ENCODE results near the gene PUSL1.

PUSL1 gene

DNA sequence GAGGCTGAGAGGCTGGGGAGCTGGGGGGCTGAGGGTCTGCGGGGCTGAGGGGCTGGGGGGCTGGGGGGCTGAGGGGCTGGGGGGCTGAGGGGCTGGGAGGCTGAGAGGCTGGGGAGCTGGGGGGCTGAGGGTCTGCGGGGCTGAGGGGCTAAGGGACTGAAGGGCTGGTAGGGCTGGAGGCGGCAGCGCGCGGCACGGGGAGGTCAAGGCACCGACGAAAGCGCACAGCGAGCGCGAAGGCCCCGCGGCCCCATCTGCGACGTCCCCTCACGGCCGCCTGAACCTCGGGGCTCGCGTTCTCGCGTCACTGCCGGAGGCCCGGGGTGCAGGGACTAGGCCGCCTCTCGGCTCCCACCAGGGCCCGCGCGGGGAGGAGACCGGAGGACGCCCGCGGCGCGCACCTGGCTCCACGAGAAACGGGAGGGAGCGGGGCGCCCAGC is 15.7 kb downstream of the PUSL1 start:
- no peak for DNase-seq (ENCODE audit: low read depth in 2 of 2)

GRCh38 chr1:1324524-1325287 is 16.3 kb downstream of the PUSL1 start, which contains the start of the genes CPTP and INTS11:
Gene CPTP, plus strand, starts transcription at chr1:1324802. Its CDS starts 2,109 bp downstream, at chr1:1326911.
Gene INTS11, minus strand, starts transcription at chr1:1324660. Its CDS starts 52 bp downstream, at chr1:1324608.
- peak; percentile 79 to 80 for DNase-seq (ENCODE audit: low read depth in 2 of 2)

DNA sequence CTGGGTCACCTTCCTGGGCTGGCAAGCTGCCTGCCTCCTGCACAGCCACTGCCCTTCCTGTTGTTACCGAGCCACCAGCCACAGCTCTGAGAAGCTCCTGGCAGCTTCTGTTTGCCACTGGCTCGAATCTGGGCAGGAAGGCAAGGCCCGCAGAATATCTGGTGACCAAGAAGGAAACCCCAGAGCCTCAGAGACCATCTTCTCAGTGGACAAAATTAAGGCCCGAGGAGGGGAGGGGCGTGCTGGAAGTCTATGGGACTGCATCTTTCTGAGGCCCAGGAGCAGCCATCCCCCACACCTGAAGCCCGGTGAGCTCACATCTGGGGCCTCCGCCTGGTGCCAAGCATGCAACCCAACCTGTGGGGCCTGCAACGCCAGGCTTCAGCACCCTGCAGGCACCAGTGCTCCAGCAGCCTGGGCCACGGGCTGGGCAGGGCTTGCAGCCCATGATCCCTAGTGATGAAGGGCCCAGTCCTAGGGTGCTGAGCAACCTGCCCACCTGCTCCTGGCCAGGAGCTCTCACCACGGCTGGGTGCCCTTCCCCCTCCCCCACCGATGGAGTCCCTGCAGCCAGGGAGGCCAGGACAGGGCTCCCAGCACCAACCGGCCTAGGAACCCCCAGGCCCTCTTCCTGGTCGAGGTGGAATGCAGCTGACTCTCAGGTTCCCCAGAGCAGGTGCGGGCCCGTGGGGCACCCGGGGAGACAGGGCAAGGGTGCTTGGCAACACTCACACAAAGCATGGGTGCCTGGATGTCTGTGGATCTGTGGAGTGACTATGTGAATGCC is 17.1 kb downstream of the PUSL1 start:
- no peak for DNase-seq (ENCODE audit: low read depth in 2 of 2)

DNA sequence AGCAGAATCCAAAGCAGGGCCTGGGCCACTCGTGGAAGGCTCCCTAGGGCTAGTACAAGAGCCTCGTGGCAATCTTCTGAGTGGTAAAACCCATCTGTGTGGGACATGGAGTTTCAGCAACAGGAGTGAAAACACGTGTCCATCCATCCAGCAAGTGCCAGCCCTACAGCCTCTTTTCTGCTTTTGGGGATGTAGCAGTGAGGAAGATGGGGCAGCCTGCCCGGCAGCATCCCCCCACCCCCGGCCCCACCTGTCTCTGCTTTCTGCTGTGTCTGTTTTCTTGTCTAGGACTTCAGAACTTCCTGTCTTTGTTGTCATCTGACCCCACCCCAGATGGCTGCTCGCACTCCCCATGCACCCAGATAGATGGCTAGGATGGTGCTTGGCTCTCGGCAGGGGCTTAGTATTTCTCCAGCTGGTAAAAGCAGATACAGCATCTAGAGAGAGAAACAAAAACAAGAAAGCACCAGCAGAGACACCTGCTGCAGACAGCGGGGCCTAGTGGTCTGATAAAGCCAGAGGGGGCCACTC is 17.7 kb downstream of the PUSL1 start:
- DNase-seq (ENCODE audit: low read depth in 2 of 2) = no peak

DNA sequence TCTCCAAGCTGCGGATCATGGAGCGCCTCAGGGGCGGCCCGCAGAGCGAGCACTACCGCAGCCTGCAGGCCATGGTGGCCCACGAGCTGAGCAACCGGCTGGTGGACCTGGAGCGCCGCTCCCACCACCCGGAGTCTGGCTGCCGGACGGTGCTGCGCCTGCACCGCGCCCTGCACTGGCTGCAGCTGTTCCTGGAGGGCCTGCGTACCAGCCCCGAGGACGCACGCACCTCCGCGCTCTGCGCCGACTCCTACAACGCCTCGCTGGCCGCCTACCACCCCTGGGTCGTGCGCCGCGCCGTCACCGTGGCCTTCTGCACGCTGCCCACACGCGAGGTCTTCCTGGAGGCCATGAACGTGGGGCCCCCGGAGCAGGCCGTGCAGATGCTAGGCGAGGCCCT is 18.9 kb downstream of the PUSL1 start:
- no peak for DNase-seq (ENCODE audit: low read depth in 2 of 2)

- DNase-seq (ENCODE audit: low read depth in 2 of 2) = no peak
Observed at GRCh38 chr1:1328254-1328653, 19.9 kb downstream of the PUSL1 start.

DNA sequence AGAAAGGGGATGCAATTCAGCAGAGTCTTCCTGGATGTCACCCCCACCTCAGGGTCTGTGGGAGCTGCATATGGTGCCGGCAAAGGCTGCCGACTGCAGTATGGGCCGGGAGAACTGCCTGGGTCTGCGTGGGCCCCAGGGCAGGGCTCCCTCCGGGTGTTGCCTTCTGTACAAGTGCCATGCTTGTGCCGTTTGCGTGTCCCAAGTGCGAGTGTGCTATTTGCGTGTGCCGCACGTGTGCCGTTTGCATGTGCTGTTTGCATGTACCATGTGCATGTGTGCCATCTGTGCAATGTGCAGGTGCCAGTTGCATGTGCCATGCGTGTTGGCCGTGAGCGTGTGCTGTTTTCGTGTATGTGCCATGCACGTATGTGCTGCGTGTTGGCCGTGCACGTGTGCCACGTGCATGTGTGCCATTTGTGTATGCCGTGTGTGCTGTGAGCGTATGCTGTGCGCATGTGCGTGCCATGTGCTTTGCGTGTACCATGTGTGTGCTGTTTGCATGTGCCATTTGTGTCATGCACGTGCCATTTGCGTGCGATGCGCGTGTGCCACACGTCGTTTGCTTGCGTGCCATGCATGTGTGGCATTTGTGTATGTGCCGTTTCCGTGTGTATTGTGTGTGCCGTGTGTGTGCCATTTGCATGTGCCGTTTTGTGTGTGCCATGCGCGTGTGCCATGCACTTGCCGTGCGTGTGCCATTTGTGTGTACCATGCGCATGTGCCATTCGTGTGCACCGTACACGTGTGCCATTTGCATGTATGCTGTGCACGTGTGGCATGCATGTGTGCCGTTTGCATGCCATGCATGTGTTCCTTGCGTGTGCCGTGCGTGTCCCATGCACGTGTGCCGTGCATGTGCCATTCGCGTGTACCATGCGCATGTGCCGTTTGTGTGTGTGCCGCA is 21.2 kb downstream of the PUSL1 start:
- no peak for DNase-seq (ENCODE audit: low read depth in 2 of 2)

GRCh38 chr1:1330366-1331067 is 22.1 kb downstream of the PUSL1 start:
- no peak for DNase-seq (ENCODE audit: low read depth in 2 of 2)

GRCh38 chr1:1331068-1331965 is 22.9 kb downstream of the PUSL1 start, which contains the start of gene TAS1R3:
Gene TAS1R3, plus strand, starts transcription at chr1:1331280. Its CDS starts 66 bp downstream, at chr1:1331346.
- no peak for DNase-seq (ENCODE audit: low read depth in 2 of 2)

DNA sequence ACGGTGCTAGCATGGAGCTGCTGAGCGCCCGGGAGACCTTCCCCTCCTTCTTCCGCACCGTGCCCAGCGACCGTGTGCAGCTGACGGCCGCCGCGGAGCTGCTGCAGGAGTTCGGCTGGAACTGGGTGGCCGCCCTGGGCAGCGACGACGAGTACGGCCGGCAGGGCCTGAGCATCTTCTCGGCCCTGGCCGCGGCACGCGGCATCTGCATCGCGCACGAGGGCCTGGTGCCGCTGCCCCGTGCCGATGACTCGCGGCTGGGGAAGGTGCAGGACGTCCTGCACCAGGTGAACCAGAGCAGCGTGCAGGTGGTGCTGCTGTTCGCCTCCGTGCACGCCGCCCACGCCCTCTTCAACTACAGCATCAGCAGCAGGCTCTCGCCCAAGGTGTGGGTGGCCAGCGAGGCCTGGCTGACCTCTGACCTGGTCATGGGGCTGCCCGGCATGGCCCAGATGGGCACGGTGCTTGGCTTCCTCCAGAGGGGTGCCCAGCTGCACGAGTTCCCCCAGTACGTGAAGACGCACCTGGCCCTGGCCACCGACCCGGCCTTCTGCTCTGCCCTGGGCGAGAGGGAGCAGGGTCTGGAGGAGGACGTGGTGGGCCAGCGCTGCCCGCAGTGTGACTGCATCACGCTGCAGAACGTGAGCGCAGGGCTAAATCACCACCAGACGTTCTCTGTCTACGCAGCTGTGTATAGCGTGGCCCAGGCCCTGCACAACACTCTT is 23.8 kb downstream of the PUSL1 start:
- no peak for DNase-seq (ENCODE audit: low read depth in 2 of 2)

DNA sequence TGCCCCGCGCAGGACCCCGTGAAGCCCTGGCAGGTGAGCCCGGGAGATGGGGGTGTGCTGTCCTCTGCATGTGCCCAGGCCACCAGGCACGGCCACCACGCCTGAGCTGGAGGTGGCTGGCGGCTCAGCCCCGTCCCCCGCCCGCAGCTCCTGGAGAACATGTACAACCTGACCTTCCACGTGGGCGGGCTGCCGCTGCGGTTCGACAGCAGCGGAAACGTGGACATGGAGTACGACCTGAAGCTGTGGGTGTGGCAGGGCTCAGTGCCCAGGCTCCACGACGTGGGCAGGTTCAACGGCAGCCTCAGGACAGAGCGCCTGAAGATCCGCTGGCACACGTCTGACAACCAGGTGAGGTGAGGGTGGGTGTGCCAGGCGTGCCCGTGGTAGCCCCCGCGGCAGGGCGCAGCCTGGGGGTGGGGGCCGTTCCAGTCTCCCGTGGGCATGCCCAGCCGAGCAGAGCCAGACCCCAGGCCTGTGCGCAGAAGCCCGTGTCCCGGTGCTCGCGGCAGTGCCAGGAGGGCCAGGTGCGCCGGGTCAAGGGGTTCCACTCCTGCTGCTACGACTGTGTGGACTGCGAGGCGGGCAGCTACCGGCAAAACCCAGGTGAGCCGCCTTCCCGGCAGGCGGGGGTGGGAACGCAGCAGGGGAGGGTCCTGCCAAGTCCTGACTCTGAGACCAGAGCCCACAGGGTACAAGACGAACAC is 24.5 kb downstream of the PUSL1 start:
- DNase-seq (ENCODE audit: low read depth in 2 of 2) = no peak

DNA sequence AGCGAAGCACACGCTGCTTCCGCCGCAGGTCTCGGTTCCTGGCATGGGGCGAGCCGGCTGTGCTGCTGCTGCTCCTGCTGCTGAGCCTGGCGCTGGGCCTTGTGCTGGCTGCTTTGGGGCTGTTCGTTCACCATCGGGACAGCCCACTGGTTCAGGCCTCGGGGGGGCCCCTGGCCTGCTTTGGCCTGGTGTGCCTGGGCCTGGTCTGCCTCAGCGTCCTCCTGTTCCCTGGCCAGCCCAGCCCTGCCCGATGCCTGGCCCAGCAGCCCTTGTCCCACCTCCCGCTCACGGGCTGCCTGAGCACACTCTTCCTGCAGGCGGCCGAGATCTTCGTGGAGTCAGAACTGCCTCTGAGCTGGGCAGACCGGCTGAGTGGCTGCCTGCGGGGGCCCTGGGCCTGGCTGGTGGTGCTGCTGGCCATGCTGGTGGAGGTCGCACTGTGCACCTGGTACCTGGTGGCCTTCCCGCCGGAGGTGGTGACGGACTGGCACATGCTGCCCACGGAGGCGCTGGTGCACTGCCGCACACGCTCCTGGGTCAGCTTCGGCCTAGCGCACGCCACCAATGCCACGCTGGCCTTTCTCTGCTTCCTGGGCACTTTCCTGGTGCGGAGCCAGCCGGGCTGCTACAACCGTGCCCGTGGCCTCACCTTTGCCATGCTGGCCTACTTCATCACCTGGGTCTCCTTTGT is 25.3 kb downstream of the PUSL1 start:
- DNase-seq (ENCODE audit: low read depth in 2 of 2) = no peak

DNA sequence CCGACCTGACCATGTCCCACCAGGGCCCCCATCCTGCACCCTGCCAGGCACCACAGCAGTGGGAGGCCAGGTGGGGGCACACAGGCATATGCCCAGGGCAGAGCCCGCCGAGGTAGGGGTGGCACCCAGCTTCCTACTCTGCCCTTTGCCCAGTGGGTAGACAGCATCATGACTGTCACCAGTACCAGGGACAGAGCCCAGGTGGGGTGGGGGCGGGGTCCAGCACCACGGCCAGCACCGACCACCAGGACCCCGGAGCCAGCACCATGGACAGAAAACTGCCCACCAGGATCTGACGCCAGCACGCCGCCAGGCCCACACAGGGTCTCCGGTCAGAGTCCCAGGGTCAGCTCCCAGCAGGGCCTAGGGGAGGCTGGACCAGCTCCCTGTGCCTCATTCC is 26.4 kb downstream of the PUSL1 start:
- no peak for DNase-seq (ENCODE audit: low read depth in 2 of 2)

- no peak for DNase-seq (ENCODE audit: low read depth in 2 of 2)
Observed at GRCh38 chr1:1335283-1335682, 26.9 kb downstream of the PUSL1 start.

- DNase-seq (ENCODE audit: low read depth in 2 of 2) = no peak
Observed at GRCh38 chr1:1335792-1336248, 27.4 kb downstream of the PUSL1 start.

- DNase-seq (ENCODE audit: low read depth in 2 of 2) = no peak
Observed at GRCh38 chr1:1336446-1336845, 28.0 kb downstream of the PUSL1 start.

- DNase-seq (ENCODE audit: low read depth in 2 of 2) = no peak
Observed at GRCh38 chr1:1336931-1337792, 28.8 kb downstream of the PUSL1 start.

All from fibroblast of skin of left quadriceps (primary cell).